NCI-H2081 treated with DMSO at 0.1 percent for 48 hours (cell line): Measurements from ENCODE around the gene LIN54.
"Not testable (repeated sequence)": the region's sequence is repeated elsewhere in the genome, so short reads cannot be mapped to it uniquely, and the experiment has no call there.

Experiments
- DNase-seq: peaks from one replicate; lab custom pipeline; 2025; lab: John Stamatoyannopoulos, UW

The LIN54 gene

GRCh38 chr4:83012200-83012686, 1.6 kb upstream of the LIN54 start:
- no peak for DNase-seq

- no peak for DNase-seq
Measured at GRCh38 chr4:83011689-83012199, 1.1 kb upstream of the LIN54 start.

- DNase-seq = no peak
Measured at GRCh38 chr4:83010111-83010521, 507 bp downstream of the LIN54 start.

- no peak for DNase-seq
Measured at GRCh38 chr4:83009529-83009928, 1.1 kb downstream of the LIN54 start.

- DNase-seq = not testable (repeated sequence)
Measured at GRCh38 chr4:83003044-83003791, 7.4 kb downstream of the LIN54 start.

GRCh38 chr4:83002329-83002728, 8.3 kb downstream of the LIN54 start:
- DNase-seq = no peak

GRCh38 chr4:82998898-82999297, 11.7 kb downstream of the LIN54 start:
- no peak for DNase-seq

- no peak for DNase-seq
Measured at GRCh38 chr4:82994834-82995233, 15.8 kb downstream of the LIN54 start.

GRCh38 chr4:82989575-82990429, 20.8 kb downstream of the LIN54 start:
- no peak for DNase-seq

GRCh38 chr4:82988323-82988832, 22.2 kb downstream of the LIN54 start:
- no peak for DNase-seq

GRCh38 chr4:82987519-82987918, 23.1 kb downstream of the LIN54 start:
- DNase-seq = not testable (repeated sequence)

GRCh38 chr4:82984459-82984858, 26.2 kb downstream of the LIN54 start:
- DNase-seq = no peak

- no peak for DNase-seq
Measured at GRCh38 chr4:82983444-82983843, 27.2 kb downstream of the LIN54 start.

GRCh38 chr4:82981138-82981537, 29.5 kb downstream of the LIN54 start:
- DNase-seq = no peak

GRCh38 chr4:82975792-82976191, 34.8 kb downstream of the LIN54 start:
- DNase-seq = no peak

- DNase-seq = no peak
Measured at GRCh38 chr4:82969414-82969813, 41.2 kb downstream of the LIN54 start.

- no peak for DNase-seq
Measured at GRCh38 chr4:82968972-82969371, 41.7 kb downstream of the LIN54 start.

GRCh38 chr4:82965763-82966162, 44.9 kb downstream of the LIN54 start:
- DNase-seq = no peak

- DNase-seq = no peak
Measured at GRCh38 chr4:82957045-82957444, 53.6 kb downstream of the LIN54 start.

GRCh38 chr4:82954212-82954611, 56.4 kb downstream of the LIN54 start:
- no peak for DNase-seq

- no peak for DNase-seq
Measured at GRCh38 chr4:82951196-82951595, 59.4 kb downstream of the LIN54 start.

GRCh38 chr4:82948647-82949204, 61.9 kb downstream of the LIN54 start:
- no peak for DNase-seq
